K562 (cell line): ENCODE measurements around the gene VPS13C. TPM values are rescaled to one million over a fixed set of nuclear protein-coding genes. Genes with fewer than 3 reads are reported as not detected.

Experiments
- ATAC-seq: fragments of 200-7000 bp; cut with Tn5 transposase; 3 replicates; pipeline ENCODE4 v1.9.1; 2020; ENCODE audit warnings: moderate library complexity
- BruUV-seq: library from RNA; stranded (reverse); fragments of 400-500 nt; replicated peaks from 2 replicates; lab custom pipeline; 2021; lab: Mats Ljungman, UMichigan
- CTCF ChIA-PET: fragments of 300-600 bp; formaldehyde crosslinking; extraction: SDS; loops from one replicate; lab custom pipeline; 2021; ENCODE audit warnings: low intra/inter-chr PET ratio; lab: Yijun Ruan, JAX
- POLR2A ChIA-PET: fragments of 300-600, 350-650 bp; sonication (Branson Sonifier 250); formaldehyde crosslinking; extraction: SDS; loops from one replicate; lab custom pipeline; 2021; ENCODE audit warnings: antibody characterized with exemption, inconsistent platforms; lab: Yijun Ruan, JAX
- DNase-seq, 4 experiments: peaks; one replicate each; pipeline versions ENCODE4 v3.0.0 to v3.0.0-alpha.2; 2011 to 2018; ENCODE audit warnings: low spot score in 3 of 4, mixed read lengths in 3 of 4; ENCODE audit errors: extremely low read depth in 1 of 4
- FAIRE-seq: peaks from 2 replicates; lab custom pipeline; 2011; peaks lifted over from hg19 to GRCh38; lab: Jason Lieb, UNC
- H2AFZ ChIP-seq: 2 replicates; pipeline ENCODE4 v1.6.0; 2011; ENCODE audit warnings: low read depth, low read length, control low read depth, inconsistent platforms
- H3K27ac ChIP-seq: fragments of 200-600 bp; 3 replicates; pipeline ENCODE4 v1.8.0; 2011; ENCODE audit warnings: low read depth, mild to moderate bottlenecking, control low read depth, inconsistent platforms, low read length, moderate library complexity, mixed read lengths; ENCODE audit errors: extremely low read depth
- H3K27me3 ChIP-seq, 2 experiments: fragments of 300-600 bp in 1 of 2; 2 replicates in 1 of 2; 3 replicates in 1 of 2; pipeline versions ENCODE4 v1.6.0 to v1.8.0; 2011; ENCODE audit warnings: inconsistent platforms in 2 of 2, low read length in 2 of 2, mild to moderate bottlenecking in 1 of 2, mixed read lengths in 1 of 2, moderate library complexity in 1 of 2; ENCODE audit not compliant: control insufficient read depth in 2 of 2, insufficient read depth in 2 of 2
- H3K36me3 ChIP-seq: fragments of 300-600 bp; 3 replicates; pipeline ENCODE4 v1.8.0; 2011; ENCODE audit warnings: mild to moderate bottlenecking, low read length, inconsistent platforms; ENCODE audit not compliant: control insufficient read depth, insufficient read depth
- H3K4me1 ChIP-seq, 2 experiments: fragments of 200-600 bp in 1 of 2; replicated peaks in 1 of 2; 2 replicates in 1 of 2; 3 replicates in 1 of 2; pipeline versions ENCODE4 v1.5.1 to v1.8.0; 2011; ENCODE audit warnings: inconsistent platforms in 2 of 2, low read length in 2 of 2, mild to moderate bottlenecking in 1 of 2, mixed read lengths in 1 of 2, moderate library complexity in 1 of 2; ENCODE audit not compliant: control insufficient read depth in 2 of 2, insufficient read depth in 2 of 2
- H3K4me2 ChIP-seq: 2 replicates; pipeline ENCODE4 v1.6.1; 2011; ENCODE audit warnings: low read length, control low read depth, inconsistent platforms, mixed read lengths; ENCODE audit not compliant: insufficient read depth
- H3K4me3 ChIP-seq: fragments of 200-600 bp; sonication (generic), shearing (Covaris generic); 2 replicates; pipeline ENCODE4 v1.5.1; 2016; ENCODE audit warnings: control low read depth, inconsistent platforms
- H3K79me2 ChIP-seq: fragments of 200-600 bp; 3 replicates; pipeline ENCODE4 v1.8.0; 2011; ENCODE audit warnings: low read length, inconsistent platforms; ENCODE audit not compliant: control insufficient read depth, insufficient read depth
- H3K9ac ChIP-seq, 2 experiments: 2 replicates each; pipeline versions ENCODE4 v1.6.0 to v1.6.1; 2011; ENCODE audit warnings: low read depth in 2 of 2, low read length in 2 of 2, control low read depth in 1 of 2, inconsistent platforms in 1 of 2, mild to moderate bottlenecking in 1 of 2, mixed read lengths in 1 of 2; ENCODE audit not compliant: insufficient read depth in 1 of 2
- H3K9me1 ChIP-seq: one replicate; pipeline ENCODE4 v1.6.0; 2011; ENCODE audit warnings: inconsistent platforms, mild to moderate bottlenecking, low read length, moderate library complexity; ENCODE audit not compliant: control insufficient read depth, insufficient read depth
- H3K9me3 ChIP-seq: replicated peaks from 2 replicates; pipeline ENCODE4 v1.5.1; 2011; ENCODE audit warnings: low read depth, low read length, inconsistent platforms; ENCODE audit not compliant: control insufficient read depth, insufficient read depth
- H4K20me1 ChIP-seq: replicated peaks from 2 replicates; pipeline ENCODE4 v1.6.1; 2011; ENCODE audit warnings: low read length, inconsistent platforms, mixed read lengths; ENCODE audit not compliant: control insufficient read depth, insufficient read depth
- MECOM ChIP-seq: fragments of 250-450 bp; sonication (Bioruptor Pico); IDR thresholded peaks from 2 replicates; pipeline ENCODE4 v1.8.0; 2022; ENCODE audit warnings: inconsistent platforms
- MEIS2 ChIP-seq: fragments of 450-650 bp; IDR thresholded peaks from 2 replicates; pipeline ENCODE4 v1.6.1; 2014; ENCODE audit warnings: mild to moderate bottlenecking; ENCODE audit not compliant: partially characterized antibody
- MTF1 ChIP-seq: fragments of 250-450 bp; sonication (Bioruptor Pico); IDR thresholded peaks from 2 replicates; pipeline ENCODE4 v1.9.0; 2021; ENCODE audit warnings: moderate library complexity, mild to moderate bottlenecking, inconsistent platforms, borderline replicate concordance
- ZFP36 ChIP-seq: fragments of 150-350 bp; IDR thresholded peaks from 2 replicates; pipeline ENCODE4 v1.6.1; 2018; ENCODE audit warnings: low read length, low read depth; ENCODE audit not compliant: partially characterized antibody
- WGBS: fragments of 100-300 bp; shearing (Covaris generic); methylation state at CpG from one replicate; pipeline ENCODE4 v1.1.6; 2016; ENCODE audit warnings: low coverage, mixed read lengths; ENCODE audit not compliant: insufficient coverage; ENCODE audit errors: missing lambda C conversion rate; 5-methylcytosine and 5-hydroxymethylcytosine counted together
- in situ Hi-C: fragments of 300-500 bp; cut with MboI; formaldehyde crosslinking; loops from 4 replicates; pipeline ENCODE4 v1.15.0; 2018; ENCODE audit warnings: inconsistent platforms, mixed read lengths
- intact Hi-C: fragments of 100-400 bp; cut with micrococcal nuclease; formaldehyde crosslinking; loops from 2 replicates; pipeline ENCODE4 v1.14.2; 2022
- polyA plus RNA-seq, 8 experiments: library from polyadenylated mRNA; depleted of rRNA in 4 of 8; stranded (reverse) in 5 of 8; unstranded in 3 of 8; fragments of >200 nt; fragmentation: Nextera tagmentation in 2 of 8; fragmentation: Illumina TruSeq in 1 of 8; extraction: Ambion mirVana in 2 of 8; extraction: Trizol in 1 of 8; gene quantifications; 2 replicates each; pipeline versions ENCODE4 v1.2.1 to v1.2.3, GENCODE V29; 2011 to 2014; ENCODE audit warnings: inconsistent platforms in 1 of 8, missing spikeins in 1 of 8
- total RNA-seq, 7 experiments: library from RNA; depleted of rRNA in 6 of 7; stranded (reverse); fragments of >200 nt in 6 of 7; fragmentation: Illumina TruSeq in 2 of 7; extraction: Trizol in 2 of 7; gene quantifications; 2 replicates each; pipeline versions ENCODE4 v1.2.1 to v1.2.3, GENCODE V29; 2011 to 2021; ENCODE audit warnings: low replicate concordance in 1 of 7
- TF ChIP-seq, protein P1 (sequence below): fragments of 450-650 bp; IDR thresholded peaks from 2 replicates; pipeline ENCODE4 v1.6.1; 2014; ENCODE audit warnings: low read depth, mild to moderate bottlenecking, moderate library complexity, borderline replicate concordance
- TF ChIP-seq, protein P2 (sequence below), 2 experiments: IDR thresholded peaks in 1 of 2; conservative IDR thresholded peaks in 1 of 2; 2 replicates each; pipeline ENCODE4 v1.6.1; 2016; ENCODE audit warnings: low read depth in 2 of 2, mild to moderate bottlenecking in 1 of 2, missing compliant biosample characterization in 1 of 2, missing genetic modification characterization in 1 of 2, moderate library complexity in 1 of 2

Gene VPS13C
- total and polyA plus RNA-seq, 9 of the 15 experiments (the other 6 are each of a cell fraction or from before 2014, with no cell fraction given): 5.2 to 32.3 (median 15.7) TPM

- TF ChIP-seq, protein P1, sequence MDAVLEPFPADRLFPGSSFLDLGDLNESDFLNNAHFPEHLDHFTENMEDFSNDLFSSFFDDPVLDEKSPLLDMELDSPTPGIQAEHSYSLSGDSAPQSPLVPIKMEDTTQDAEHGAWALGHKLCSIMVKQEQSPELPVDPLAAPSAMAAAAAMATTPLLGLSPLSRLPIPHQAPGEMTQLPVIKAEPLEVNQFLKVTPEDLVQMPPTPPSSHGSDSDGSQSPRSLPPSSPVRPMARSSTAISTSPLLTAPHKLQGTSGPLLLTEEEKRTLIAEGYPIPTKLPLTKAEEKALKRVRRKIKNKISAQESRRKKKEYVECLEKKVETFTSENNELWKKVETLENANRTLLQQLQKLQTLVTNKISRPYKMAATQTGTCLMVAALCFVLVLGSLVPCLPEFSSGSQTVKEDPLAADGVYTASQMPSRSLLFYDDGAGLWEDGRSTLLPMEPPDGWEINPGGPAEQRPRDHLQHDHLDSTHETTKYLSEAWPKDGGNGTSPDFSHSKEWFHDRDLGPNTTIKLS: no peak
These were observed 33.6 kb upstream of the VPS13C start (continued) for GRCh38 chr15:62093809-62094208.

GRCh38 chr15:62090988-62091387 lies 30.7 kb upstream of the VPS13C start:
- intact Hi-C loops: no loop called here
- BruUV-seq: no TSS peak
- Histone ChIP-seq H2AFZ (no peak overlapping the region), H3K4me3 (no peak overlapping the region), H3K4me2 (no peak overlapping the region), H3K9ac (no peak overlapping the region), H3K4me1 (peaks cover 0 to 8% of the 10 kb centered on the region in 2 experiments; a peak in 1 of 5 replicates), H4K20me1 (peaks cover 4% of the 10 kb centered on the region), H3K9me1 (no peaks in the 10 kb centered on the region), H3K27ac (no peak overlapping the region), H3K27me3 (peaks cover 4% of the 10 kb centered on the region in 2 experiments; a peak in 1 of 5 replicates), H3K9me3 (no peaks in the 10 kb centered on the region), H3K36me3 (no peaks in the 10 kb centered on the region), H3K79me2 (no peaks in the 10 kb centered on the region)
- 4% methylated on average over 6 of the region's 7 CpGs for WGBS
- ChIA-PET POLR2A (interaction anchor here (1.4 kb wide), 1 partner anchor 15 kb away, joined by 3 read pairs; no protein-coding TSS in a partner anchor), CTCF (no interaction called here)
- TF ChIP-seq, protein P2, sequence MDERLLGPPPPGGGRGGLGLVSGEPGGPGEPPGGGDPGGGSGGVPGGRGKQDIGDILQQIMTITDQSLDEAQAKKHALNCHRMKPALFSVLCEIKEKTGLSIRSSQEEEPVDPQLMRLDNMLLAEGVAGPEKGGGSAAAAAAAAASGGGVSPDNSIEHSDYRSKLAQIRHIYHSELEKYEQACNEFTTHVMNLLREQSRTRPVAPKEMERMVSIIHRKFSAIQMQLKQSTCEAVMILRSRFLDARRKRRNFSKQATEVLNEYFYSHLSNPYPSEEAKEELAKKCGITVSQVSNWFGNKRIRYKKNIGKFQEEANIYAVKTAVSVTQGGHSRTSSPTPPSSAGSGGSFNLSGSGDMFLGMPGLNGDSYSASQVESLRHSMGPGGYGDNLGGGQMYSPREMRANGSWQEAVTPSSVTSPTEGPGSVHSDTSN (CRISPR knock-in tag; IDR thresholded peaks at IDR 0.05; ENCODE audit: low read depth): no peak
- TF ChIP-seq, protein P2 (tag; conservative IDR thresholded peaks at IDR 0.05; ENCODE audit: low read depth): peak; percentile 46; the same call in 1 of the 2 replicates
- TF ChIP-seq MEIS2: peak; percentile 52
- TF ChIP-seq ZFP36: no peak
- TF ChIP-seq MECOM (CRISPR knock-in tag): peak; percentile 69; the same call in 1 of the 2 replicates
- no peak for TF ChIP-seq MTF1 (CRISPR knock-in tag)
- DNase-seq (no peak), ATAC-seq (no peak), FAIRE-seq (no peak)
- in situ Hi-C loops: no loop called here
